GM21717 (cell line): ENCODE results near the gene AMPD2.

ENCODE experiments used
- ATAC-seq: cut with Tn5 transposase; IDR thresholded peaks from one replicate; pipeline ENCODE4 v1.9.1; 2021; ENCODE audit warnings: mild to moderate bottlenecking, moderate library complexity; ENCODE audit not compliant: unreplicated experiment

AMPD2 gene

GRCh38 chr1:109616391-109616790, 3.2 kb upstream of the AMPD2 start:
- ATAC-seq = no peak

GRCh38 chr1:109617291-109617801, 2.3 kb upstream of the AMPD2 start:
- ATAC-seq = no peak

GRCh38 chr1:109618661-109619575, 719 bp upstream of the AMPD2 start:
- ATAC-seq = no peak

GRCh38 chr1:109620401-109620791, 759 bp downstream of the AMPD2 start:
- ATAC-seq = no peak

- peak; percentile 80 for ATAC-seq
These were observed 1.2 kb downstream of the AMPD2 start for GRCh38 chr1:109620841-109621286.

- no peak for ATAC-seq
These were observed 1.9 kb downstream of the AMPD2 start for GRCh38 chr1:109621379-109622136.

- no peak for ATAC-seq
These were observed 2.7 kb downstream of the AMPD2 start for GRCh38 chr1:109622137-109622892.

- no peak for ATAC-seq
These were observed 3.3 kb downstream of the AMPD2 start for GRCh38 chr1:109622895-109623294.

GRCh38 chr1:109623601-109624161, 4.0 kb downstream of the AMPD2 start:
- ATAC-seq = no peak

GRCh38 chr1:109624201-109625010, 4.8 kb downstream of the AMPD2 start:
- no peak for ATAC-seq

- ATAC-seq = no peak
These were observed 5.5 kb downstream of the AMPD2 start for GRCh38 chr1:109625176-109625575.

- no peak for ATAC-seq
These were observed 6.2 kb downstream of the AMPD2 start for GRCh38 chr1:109625601-109626560.

- no peak for ATAC-seq
These were observed 7.2 kb downstream of the AMPD2 start for GRCh38 chr1:109626682-109627408.

GRCh38 chr1:109627692-109628399, 8.2 kb downstream of the AMPD2 start:
- ATAC-seq = no peak

- no peak for ATAC-seq
These were observed 9.1 kb downstream of the AMPD2 start for GRCh38 chr1:109628540-109629321.

GRCh38 chr1:109629372-109630030, 9.9 kb downstream of the AMPD2 start:
- ATAC-seq = no peak
